GM21381 (cell line): ENCODE measurements around the gene DYSF.

Experiments used
- ATAC-seq: cut with Tn5 transposase; IDR thresholded peaks from one replicate; pipeline ENCODE4 v1.9.1; 2021; ENCODE audit warnings: mild to moderate bottlenecking, moderate library complexity; ENCODE audit not compliant: unreplicated experiment

Gene DYSF

GRCh38 chr2:71715951-71716696 lies 262.8 kb downstream of the DYSF start:
- no peak for ATAC-seq

GRCh38 chr2:71716697-71717624 lies 263.6 kb downstream of the DYSF start:
- no peak for ATAC-seq

- no peak for ATAC-seq
Measured at GRCh38 chr2:71718686-71719085, 265.3 kb downstream of the DYSF start.

- ATAC-seq = no peak
Measured at GRCh38 chr2:71719520-71720282, 266.3 kb downstream of the DYSF start.

- ATAC-seq = no peak
Measured at GRCh38 chr2:71720283-71720560, 266.9 kb downstream of the DYSF start.

GRCh38 chr2:71720596-71721361 lies 267.4 kb downstream of the DYSF start:
- ATAC-seq = no peak

GRCh38 chr2:71721362-71721665 lies 268.0 kb downstream of the DYSF start:
- no peak for ATAC-seq

- ATAC-seq = no peak
Measured at GRCh38 chr2:71721669-71722068, 268.3 kb downstream of the DYSF start.

GRCh38 chr2:71722286-71722685 lies 268.9 kb downstream of the DYSF start:
- ATAC-seq = no peak

GRCh38 chr2:71724793-71725192 lies 271.4 kb downstream of the DYSF start:
- ATAC-seq = no peak

GRCh38 chr2:71725836-71726235 lies 272.5 kb downstream of the DYSF start:
- no peak for ATAC-seq

- ATAC-seq = no peak
Measured at GRCh38 chr2:71727562-71727961, 274.2 kb downstream of the DYSF start.

- ATAC-seq = no peak
Measured at GRCh38 chr2:71728036-71728435, 274.7 kb downstream of the DYSF start.

- no peak for ATAC-seq
Measured at GRCh38 chr2:71730785-71731383, 277.5 kb downstream of the DYSF start.

- ATAC-seq = no peak
Measured at GRCh38 chr2:71734620-71735019, 281.3 kb downstream of the DYSF start.

GRCh38 chr2:71735676-71736075 lies 282.3 kb downstream of the DYSF start:
- no peak for ATAC-seq
